Mesothelial cell of epicardium (in vitro differentiated cells): Measurements from ENCODE around the gene GRIA1. TPM values are rescaled to one million over a fixed set of nuclear protein-coding genes. Genes with fewer than 3 reads are reported as not detected.

Source experiments
- DNase-seq, 2 experiments: peaks; one replicate each; pipeline ENCODE4 v3.0.0; 2021; ENCODE audit warnings: low spot score in 2 of 2; ENCODE audit not compliant: unreplicated experiment in 2 of 2
- H3K27ac Mint-ChIP-seq: 2 replicates; pipeline ENCODE4 v1.8.0; 2021; ENCODE audit warnings: mixed read lengths
- H3K27me3 Mint-ChIP-seq: 2 replicates; pipeline ENCODE4 v1.8.0; 2021; ENCODE audit warnings: low read depth, mixed read lengths
- H3K36me3 Mint-ChIP-seq: 2 replicates; pipeline ENCODE4 v1.8.0; 2021; ENCODE audit warnings: mixed read lengths
- H3K4me1 Mint-ChIP-seq: 2 replicates; pipeline ENCODE4 v1.8.0; 2021; ENCODE audit warnings: mixed read lengths
- H3K4me3 Mint-ChIP-seq: 2 replicates; pipeline ENCODE4 v1.8.0; 2021; ENCODE audit warnings: mild to moderate bottlenecking, moderate library complexity, mixed read lengths
- H3K9me3 Mint-ChIP-seq: 2 replicates; pipeline ENCODE4 v1.8.0; 2021; ENCODE audit warnings: mixed read lengths
- CTCF ChIP-seq: fragments of 200-600 bp; sonication (generic); IDR thresholded peaks from one replicate; pipeline ENCODE4 v1.5.0; 2021; ENCODE audit warnings: antibody characterized with exemption; ENCODE audit not compliant: unreplicated experiment
- total RNA-seq: library from RNA; stranded (reverse); gene quantifications from 3 replicates; pipeline ENCODE4 v1.2.1, GENCODE V29; 2021

Gene GRIA1
- total RNA-seq, 1 donor from 2014 or later, result 1.3 TPM

- no peak for TF ChIP-seq CTCF
- Mint-ChIP-seq H3K27ac (no peak overlapping the region), H3K27me3 (no peaks in the 10 kb centered on the region), H3K36me3 (no peaks in the 10 kb centered on the region), H3K4me3 (no peak overlapping the region), H3K4me1 (peaks cover 6% of the 10 kb centered on the region), H3K9me3 (peaks cover 5% of the 10 kb centered on the region)
- no peak for DNase-seq
Measured at GRCh38 chr5:153569036-153569435, 78.6 kb downstream of the GRIA1 start.

GRCh38 chr5:153571162-153571561 lies 80.7 kb downstream of the GRIA1 start:
- no peak for TF ChIP-seq CTCF
- no peak for DNase-seq
- H3K4me1 Mint-ChIP-seq, result peaks cover 6% of the 10 kb centered on the region
- no peak overlapping the region for H3K4me3 Mint-ChIP-seq
- no peaks in the 10 kb centered on the region for H3K9me3 Mint-ChIP-seq
- no peaks in the 10 kb centered on the region for H3K36me3 Mint-ChIP-seq
- H3K27me3 Mint-ChIP-seq, result peaks cover 1% of the 10 kb centered on the region
- H3K27ac Mint-ChIP-seq, result no peak overlapping the region

GRCh38 chr5:153572411-153573145 lies 82.1 kb downstream of the GRIA1 start:
- Mint-ChIP-seq H3K36me3 (no peaks in the 10 kb centered on the region), H3K27me3 (peaks cover 2% of the 10 kb centered on the region), H3K4me3 (no peak overlapping the region), H3K4me1 (peaks cover 6% of the 10 kb centered on the region), H3K27ac (no peak overlapping the region), H3K9me3 (no peaks in the 10 kb centered on the region)
- no peak for DNase-seq
- TF ChIP-seq CTCF, result no peak

GRCh38 chr5:153573326-153574033 lies 83.0 kb downstream of the GRIA1 start:
- DNase-seq, result no peak
- Mint-ChIP-seq H3K4me3 (no peak overlapping the region), H3K36me3 (no peaks in the 10 kb centered on the region), H3K27me3 (peaks cover 2% of the 10 kb centered on the region), H3K9me3 (no peaks in the 10 kb centered on the region), H3K27ac (no peak overlapping the region), H3K4me1 (peaks cover 4% of the 10 kb centered on the region)
- TF ChIP-seq CTCF, result no peak

GRCh38 chr5:153584126-153584959 lies 93.9 kb downstream of the GRIA1 start:
- no peak for DNase-seq
- Mint-ChIP-seq H3K4me3 (no peak overlapping the region), H3K27ac (no peak overlapping the region), H3K9me3 (no peaks in the 10 kb centered on the region), H3K36me3 (no peaks in the 10 kb centered on the region), H3K27me3 (peaks cover 16% of the 10 kb centered on the region), H3K4me1 (no peaks in the 10 kb centered on the region)
- no peak for TF ChIP-seq CTCF
